ENCODE data around the gene NEDD4L. TPM values are rescaled to one million over a fixed set of nuclear protein-coding genes. Genes with fewer than 3 reads are reported as not detected.

NEDD4L gene
- total and polyA plus RNA-seq, 2 donors (not counting 1 experiment from before 2014, with no cell fraction given), result 10.3 to 25.7 TPM

DNA sequence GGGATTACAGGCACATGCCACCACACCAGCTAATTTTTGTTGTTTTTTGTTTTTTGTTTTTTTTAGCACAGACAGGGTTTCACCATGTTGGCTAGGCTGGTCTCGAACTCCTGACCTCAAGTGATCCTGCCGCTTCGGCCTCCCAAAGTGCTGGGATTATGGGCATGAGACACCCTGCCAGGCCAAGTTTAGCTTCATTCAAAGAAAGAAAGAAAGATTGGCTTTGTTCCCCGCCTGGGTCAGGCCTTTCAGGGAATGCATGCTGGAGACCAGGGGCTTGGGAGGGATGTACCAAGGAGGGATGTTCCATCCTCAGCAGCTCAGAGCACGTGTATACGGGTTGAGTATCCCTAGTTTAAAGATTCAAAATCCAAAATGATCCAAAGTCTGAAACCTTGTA, 301.8 kb downstream of the NEDD4L start:
- TF ChIP-seq, protein P1, sequence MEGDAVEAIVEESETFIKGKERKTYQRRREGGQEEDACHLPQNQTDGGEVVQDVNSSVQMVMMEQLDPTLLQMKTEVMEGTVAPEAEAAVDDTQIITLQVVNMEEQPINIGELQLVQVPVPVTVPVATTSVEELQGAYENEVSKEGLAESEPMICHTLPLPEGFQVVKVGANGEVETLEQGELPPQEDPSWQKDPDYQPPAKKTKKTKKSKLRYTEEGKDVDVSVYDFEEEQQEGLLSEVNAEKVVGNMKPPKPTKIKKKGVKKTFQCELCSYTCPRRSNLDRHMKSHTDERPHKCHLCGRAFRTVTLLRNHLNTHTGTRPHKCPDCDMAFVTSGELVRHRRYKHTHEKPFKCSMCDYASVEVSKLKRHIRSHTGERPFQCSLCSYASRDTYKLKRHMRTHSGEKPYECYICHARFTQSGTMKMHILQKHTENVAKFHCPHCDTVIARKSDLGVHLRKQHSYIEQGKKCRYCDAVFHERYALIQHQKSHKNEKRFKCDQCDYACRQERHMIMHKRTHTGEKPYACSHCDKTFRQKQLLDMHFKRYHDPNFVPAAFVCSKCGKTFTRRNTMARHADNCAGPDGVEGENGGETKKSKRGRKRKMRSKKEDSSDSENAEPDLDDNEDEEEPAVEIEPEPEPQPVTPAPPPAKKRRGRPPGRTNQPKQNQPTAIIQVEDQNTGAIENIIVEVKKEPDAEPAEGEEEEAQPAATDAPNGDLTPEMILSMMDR (IDR thresholded peaks at IDR 0.05), result no peak
- TF ChIP-seq EZH2 (IDR thresholded peaks at IDR 0.05; ENCODE audit: borderline replicate concordance, insufficient read depth, low read depth, low read length, poor library complexity, severe bottlenecking), result no peak
- no peak for DNase-seq
- intact Hi-C loops (cut with micrococcal nuclease), result no loop called here
- POLR2A ChIA-PET, result no interaction called here
- Histone ChIP-seq H2AFZ (ENCODE audit: insufficient read depth, low read depth, low read length, poor library complexity, severe bottlenecking) (no peak overlapping the region), H3K27ac (ENCODE audit: low read length in 2 of 2) (no peak overlapping the region), H3K27me3 (replicated peaks in 1 of 4; ENCODE audit: control extremely low read depth in 1 of 4, control insufficient read depth in 3 of 4, insufficient read depth in 4 of 4, low read length in 3 of 4) (no peaks in the 10 kb centered on the region), H3K4me2 (replicated peaks; ENCODE audit: low read depth, low read length, poor library complexity, severe bottlenecking) (no peak overlapping the region), H3K4me3 (ENCODE audit: control extremely low read depth in 1 of 5, extremely low read depth in 1 of 5, insufficient read depth in 1 of 5, low read depth in 2 of 5, low read length in 4 of 5) (no peak overlapping the region), H3K9me3 (ENCODE audit: control extremely low read depth in 1 of 3, control insufficient read depth in 2 of 3, insufficient read depth in 1 of 3, low read length in 2 of 3) (no peaks in the 10 kb centered on the region), H3K36me3 (replicated peaks in 1 of 2; ENCODE audit: control extremely low read depth in 1 of 2, control insufficient read depth in 1 of 2, extremely low read depth in 1 of 2, insufficient read depth in 2 of 2, low read length in 1 of 2) (no peaks in the 10 kb centered on the region), H4K20me1 (ENCODE audit: control insufficient read depth, insufficient read depth, low read length, poor library complexity, severe bottlenecking) (no peaks in the 10 kb centered on the region), H3K9ac (ENCODE audit: low read length) (no peak overlapping the region), H3K4me1 (ENCODE audit: control insufficient read depth in 2 of 2, insufficient read depth in 2 of 2, low read length in 2 of 2) (no peaks in the 10 kb centered on the region), H3K79me2 (ENCODE audit: control insufficient read depth, insufficient read depth, low read length) (no peaks in the 10 kb centered on the region)
- CTCF ChIA-PET, result no interaction called here
- Mint-ChIP-seq H3K9me3 (ENCODE audit: insufficient read depth) (no peaks in the 10 kb centered on the region), H3K27ac (no peak overlapping the region), H3K4me3 (no peak overlapping the region), H3K27me3 (no peaks in the 10 kb centered on the region), H3K4me1 (no peaks in the 10 kb centered on the region)
- WGBS (ENCODE audit: insufficient coverage), result 98% methylated on average over 5 of the region's 6 CpGs
- no peak for ATAC-seq (ENCODE audit: low read depth)

GRCh38 chr18:58347135-58347534, 303.1 kb downstream of the NEDD4L start:
- H3K4me3 Mint-ChIP-seq, result no peak overlapping the region
- no peaks in the 10 kb centered on the region for H3K9me3 ChIP-seq (ENCODE audit: control extremely low read depth in 1 of 3, control insufficient read depth in 2 of 3, insufficient read depth in 1 of 3, low read length in 2 of 3)
- TF ChIP-seq, protein P1 (IDR thresholded peaks at IDR 0.05), result no peak
- no peak for TF ChIP-seq EZH2 (IDR thresholded peaks at IDR 0.05; ENCODE audit: borderline replicate concordance, insufficient read depth, low read depth, low read length, poor library complexity, severe bottlenecking)
- DNase-seq (no peak), ATAC-seq (ENCODE audit: low read depth) (no peak)
- no peak overlapping the region for H3K27ac ChIP-seq (ENCODE audit: low read length in 2 of 2)
- no peaks in the 10 kb centered on the region for H3K4me1 ChIP-seq (ENCODE audit: control insufficient read depth in 2 of 2, insufficient read depth in 2 of 2, low read length in 2 of 2)
- no peaks in the 10 kb centered on the region for H3K9me3 Mint-ChIP-seq (ENCODE audit: insufficient read depth)
- H3K27me3 Mint-ChIP-seq, result no peaks in the 10 kb centered on the region
- no peak overlapping the region for H3K27ac Mint-ChIP-seq
- WGBS (ENCODE audit: insufficient coverage), result 100% methylated on average over 1 of the region's 7 CpGs
- H2AFZ ChIP-seq (ENCODE audit: insufficient read depth, low read depth, low read length, poor library complexity, severe bottlenecking), result no peak overlapping the region
- H3K9ac ChIP-seq (ENCODE audit: low read length), result no peak overlapping the region
- no peak overlapping the region for H3K4me2 ChIP-seq (replicated peaks; ENCODE audit: low read depth, low read length, poor library complexity, severe bottlenecking)
- no peaks in the 10 kb centered on the region for H3K79me2 ChIP-seq (ENCODE audit: control insufficient read depth, insufficient read depth, low read length)
- CTCF ChIA-PET, result interaction anchor here (0.9 to 1.1 kb wide), 2 partner anchors 9 to 434 kb away, joined by 3 read pairs; no protein-coding TSS in a partner anchor
- POLR2A ChIA-PET, result no interaction called here
- no peak overlapping the region for H3K4me3 ChIP-seq (ENCODE audit: control extremely low read depth in 1 of 5, extremely low read depth in 1 of 5, insufficient read depth in 1 of 5, low read depth in 2 of 5, low read length in 4 of 5)
- no peaks in the 10 kb centered on the region for H4K20me1 ChIP-seq (ENCODE audit: control insufficient read depth, insufficient read depth, low read length, poor library complexity, severe bottlenecking)
- no peaks in the 10 kb centered on the region for H3K36me3 ChIP-seq (replicated peaks in 1 of 2; ENCODE audit: control extremely low read depth in 1 of 2, control insufficient read depth in 1 of 2, extremely low read depth in 1 of 2, insufficient read depth in 2 of 2, low read length in 1 of 2)
- H3K4me1 Mint-ChIP-seq, result no peaks in the 10 kb centered on the region
- no peaks in the 10 kb centered on the region for H3K27me3 ChIP-seq (replicated peaks in 1 of 4; ENCODE audit: control extremely low read depth in 1 of 4, control insufficient read depth in 3 of 4, insufficient read depth in 4 of 4, low read length in 3 of 4)
- intact Hi-C loops (cut with micrococcal nuclease), result no loop called here

All from B cell (primary cell).